Testis (tissue), 2 donors: Measurements from ENCODE around the gene MAP1B.
"Not testable (repeated sequence)": the region's sequence is repeated elsewhere in the genome, so short reads cannot be mapped to it uniquely, and the experiment has no call there.

Experiments used
- POLR2A ChIP-seq: fragments of 450-650 bp; IDR thresholded peaks from one replicate; pipeline ENCODE4 v1.6.1; 2017; ENCODE audit warnings: antibody characterized with exemption, mild to moderate bottlenecking, moderate library complexity
- TF ChIP-seq, protein P1 (sequence below), 3 experiments: fragments of 450-650 bp in 2 of 3; fragments of 200-600 bp in 1 of 3; sonication (generic) in 1 of 3; IDR thresholded peaks; one replicate each; pipeline ENCODE4 v1.5.1; 2016 to 2019; ENCODE audit warnings: antibody characterized with exemption in 3 of 3, mild to moderate bottlenecking in 2 of 3, moderate library complexity in 1 of 3

DNA sequence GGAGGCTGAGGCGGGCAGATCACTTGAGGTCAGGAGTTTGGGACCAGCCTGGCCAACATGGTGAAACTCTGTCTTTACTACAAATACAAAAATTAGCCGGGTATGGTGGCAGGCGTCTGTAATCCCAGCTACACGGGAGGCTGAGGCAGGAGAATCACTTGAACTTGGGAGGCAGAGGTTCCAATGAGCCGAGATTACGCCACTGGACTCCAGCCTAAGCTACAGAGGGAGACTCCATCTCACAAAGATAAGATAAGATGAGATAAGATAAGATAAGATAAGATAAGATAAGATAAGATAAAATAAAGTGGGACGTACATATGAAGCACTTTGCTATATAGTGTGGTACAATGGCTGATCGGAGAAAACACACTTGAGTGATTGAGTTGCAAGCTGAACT, 17.6 kb upstream of the MAP1B start:
- TF ChIP-seq, protein P1, sequence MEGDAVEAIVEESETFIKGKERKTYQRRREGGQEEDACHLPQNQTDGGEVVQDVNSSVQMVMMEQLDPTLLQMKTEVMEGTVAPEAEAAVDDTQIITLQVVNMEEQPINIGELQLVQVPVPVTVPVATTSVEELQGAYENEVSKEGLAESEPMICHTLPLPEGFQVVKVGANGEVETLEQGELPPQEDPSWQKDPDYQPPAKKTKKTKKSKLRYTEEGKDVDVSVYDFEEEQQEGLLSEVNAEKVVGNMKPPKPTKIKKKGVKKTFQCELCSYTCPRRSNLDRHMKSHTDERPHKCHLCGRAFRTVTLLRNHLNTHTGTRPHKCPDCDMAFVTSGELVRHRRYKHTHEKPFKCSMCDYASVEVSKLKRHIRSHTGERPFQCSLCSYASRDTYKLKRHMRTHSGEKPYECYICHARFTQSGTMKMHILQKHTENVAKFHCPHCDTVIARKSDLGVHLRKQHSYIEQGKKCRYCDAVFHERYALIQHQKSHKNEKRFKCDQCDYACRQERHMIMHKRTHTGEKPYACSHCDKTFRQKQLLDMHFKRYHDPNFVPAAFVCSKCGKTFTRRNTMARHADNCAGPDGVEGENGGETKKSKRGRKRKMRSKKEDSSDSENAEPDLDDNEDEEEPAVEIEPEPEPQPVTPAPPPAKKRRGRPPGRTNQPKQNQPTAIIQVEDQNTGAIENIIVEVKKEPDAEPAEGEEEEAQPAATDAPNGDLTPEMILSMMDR (IDR thresholded peaks at IDR 0.05): not testable (repeated sequence)
- TF ChIP-seq POLR2A: not testable (repeated sequence)
